HepG2 (cell line): ENCODE measurements around the gene ERC1. TPM values are rescaled to one million over a fixed set of nuclear protein-coding genes. Genes with fewer than 3 reads are reported as not detected.

ENCODE experiments used
- ATAC-seq: fragments of 200-7000 bp; cut with Tn5 transposase; 3 replicates; pipeline ENCODE4 v1.9.1; 2020; ENCODE audit warnings: mild to moderate bottlenecking, moderate library complexity
- BruUV-seq: library from RNA; stranded (reverse); fragments of 400-500 nt; replicated peaks from 2 replicates; lab custom pipeline; 2021; lab: Mats Ljungman, UMichigan
- CTCF ChIA-PET: fragments of 300-600 bp; formaldehyde crosslinking; extraction: SDS; loops from one replicate; lab custom pipeline; 2021; ENCODE audit warnings: low total read pairs, inconsistent platforms, low intra/inter-chr PET ratio; lab: Yijun Ruan, JAX
- POLR2A ChIA-PET: fragments of 350-600 bp; sonication (Branson Sonifier 250); formaldehyde crosslinking; loops from one replicate; lab custom pipeline; 2020; ENCODE audit warnings: antibody characterized with exemption, inconsistent platforms; lab: Yijun Ruan, JAX
- DNase-seq: peaks from one replicate; pipeline ENCODE4 v3.0.0-alpha.2; 2015; ENCODE audit warnings: low spot score
- FAIRE-seq: peaks from 3 replicates; lab custom pipeline; 2011; peaks lifted over from hg19 to GRCh38; lab: Jason Lieb, UNC
- H2AFZ ChIP-seq: one replicate; pipeline ENCODE4 v1.6.1; 2011; ENCODE audit warnings: low read length, inconsistent platforms
- H3K27ac ChIP-seq: fragments of 300-600 bp; 3 replicates; pipeline ENCODE4 v1.8.0; 2011; ENCODE audit warnings: mixed run types, mild to moderate bottlenecking, mixed read lengths, low read length, inconsistent platforms; ENCODE audit not compliant: insufficient read depth; ENCODE audit errors: extremely low read length
- H3K27me3 ChIP-seq, 2 experiments: fragments of 200-600 bp in 1 of 2; 2 replicates in 1 of 2; 3 replicates in 1 of 2; pipeline versions ENCODE4 v1.6.0 to v1.8.0; 2011; ENCODE audit warnings: low read length in 2 of 2, mild to moderate bottlenecking in 2 of 2, moderate library complexity in 2 of 2, inconsistent platforms in 1 of 2; ENCODE audit not compliant: insufficient read depth in 2 of 2, control insufficient read depth in 1 of 2
- H3K36me3 ChIP-seq, 2 experiments: fragments of 200-600 bp in 1 of 2; replicated peaks in 1 of 2; 2 replicates in 1 of 2; 3 replicates in 1 of 2; pipeline versions ENCODE4 v1.5.1 to v1.8.0; 2011; ENCODE audit warnings: low read length in 2 of 2, inconsistent platforms in 1 of 2; ENCODE audit not compliant: insufficient read depth in 2 of 2, control insufficient read depth in 1 of 2
- H3K4me1 ChIP-seq: 2 replicates; pipeline ENCODE4 v1.5.1; 2012; ENCODE audit warnings: low read length, inconsistent platforms; ENCODE audit not compliant: insufficient read depth
- H3K4me2 ChIP-seq: 2 replicates; pipeline ENCODE4 v1.6.0; 2011; ENCODE audit warnings: low read depth, low read length, inconsistent platforms
- H3K4me3 ChIP-seq, 3 experiments: fragments of 200-600 bp in 1 of 3; sonication (generic), shearing (Covaris generic) in 1 of 3; replicated peaks in 1 of 3; 2 replicates each; pipeline ENCODE4 v1.5.1; 2011 to 2016; ENCODE audit warnings: low read length in 3 of 3, inconsistent platforms in 2 of 3, low read depth in 2 of 3, mild to moderate bottlenecking in 2 of 3, control low read depth in 1 of 3, mixed read lengths in 1 of 3; ENCODE audit not compliant: insufficient read depth in 1 of 3
- H3K79me2 ChIP-seq: one replicate; pipeline ENCODE4 v1.6.1; 2011; ENCODE audit warnings: low read length, inconsistent platforms; ENCODE audit not compliant: insufficient read depth
- H3K9ac ChIP-seq: 2 replicates; pipeline ENCODE4 v1.6.0; 2011; ENCODE audit warnings: mild to moderate bottlenecking, low read depth, low read length, inconsistent platforms; ENCODE audit not compliant: insufficient read depth
- H3K9me3 ChIP-seq: 2 replicates; pipeline ENCODE4 v1.5.1; 2012; ENCODE audit warnings: mild to moderate bottlenecking, low read length
- H4K20me1 ChIP-seq: 2 replicates; pipeline ENCODE4 v1.6.0; 2011; ENCODE audit warnings: inconsistent platforms, mild to moderate bottlenecking, low read length, moderate library complexity; ENCODE audit not compliant: insufficient read depth
- HOXA3 ChIP-seq: sonication (generic); formaldehyde crosslinking; IDR thresholded peaks from 2 replicates; pipeline ENCODE4 v1.5.0; 2020; ENCODE audit warnings: missing genetic modification reagents
- ZBTB7A ChIP-seq: sonication (generic); formaldehyde crosslinking; IDR thresholded peaks from 2 replicates; pipeline ENCODE4 v1.8.0; 2022; ENCODE audit warnings: mild to moderate bottlenecking, missing genetic modification reagents
- ZFP62 ChIP-seq: sonication (generic); formaldehyde crosslinking; IDR thresholded peaks from 2 replicates; pipeline ENCODE4 v1.4.0; 2020; ENCODE audit warnings: missing genetic modification reagents
- ZNF30 ChIP-seq: sonication (generic); formaldehyde crosslinking; IDR thresholded peaks from 2 replicates; pipeline ENCODE4 v1.5.0; 2020; ENCODE audit warnings: mild to moderate bottlenecking, missing genetic modification reagents
- ZNF543 ChIP-seq: sonication (generic); formaldehyde crosslinking; IDR thresholded peaks from 2 replicates; pipeline ENCODE4 v1.4.0; 2020; ENCODE audit warnings: mild to moderate bottlenecking, missing genetic modification reagents
- ZNF776 ChIP-seq: sonication (generic); formaldehyde crosslinking; IDR thresholded peaks from 2 replicates; pipeline ENCODE4 v1.4.0; 2020; ENCODE audit warnings: mild to moderate bottlenecking, missing genetic modification reagents
- WGBS: methylation state at CpG from one replicate; pipeline ENCODE4 v1.1.6; 2017; ENCODE audit warnings: low lambda C conversion rate; 5-methylcytosine and 5-hydroxymethylcytosine counted together
- in situ Hi-C: cut with HindIII; loops from 2 replicates; pipeline ENCODE4 v1.10.0; 2017; ENCODE audit warnings: low pct_unique_long_range_greater_than_20kb; ENCODE audit not compliant: extremely low pct_ligation_motif_present
- intact Hi-C: fragments of 100-400 bp; cut with micrococcal nuclease; formaldehyde crosslinking; loops from one replicate; pipeline ENCODE4 v1.10.0; 2022; ENCODE audit not compliant: unreplicated experiment
- polyA plus RNA-seq, 8 experiments: library from polyadenylated mRNA; depleted of rRNA in 3 of 8; stranded (reverse) in 7 of 8; unstranded in 1 of 8; fragments of >200 nt; fragmentation: Illumina TruSeq in 4 of 8; extraction: Trizol in 4 of 8; gene quantifications; 2 replicates each; pipeline versions ENCODE4 v1.2.1 to v1.2.3, GENCODE V29; 2011 to 2016; ENCODE audit warnings: low read depth in 4 of 8, missing spikeins in 1 of 8, mixed read lengths in 1 of 8; ENCODE audit not compliant: insufficient read depth in 1 of 8
- total RNA-seq, 5 experiments: library from RNA; depleted of rRNA; stranded (reverse); fragments of >200 nt; fragmentation: Illumina TruSeq; extraction: Trizol; gene quantifications; 2 replicates each; pipeline ENCODE4 v1.2.3, GENCODE V29; 2016; ENCODE audit warnings: low read depth in 1 of 5
- TF ChIP-seq, protein P1 (sequence below): sonication (generic); formaldehyde crosslinking; IDR thresholded peaks from 2 replicates; pipeline ENCODE4 v1.4.0; 2020; ENCODE audit warnings: mild to moderate bottlenecking, missing genetic modification reagents

Gene ERC1
- total and polyA plus RNA-seq, 2 of the 13 experiments (the other 11 are each of a cell fraction or from before 2014, with no cell fraction given) = 6.1 to 12.4 TPM

DNA sequence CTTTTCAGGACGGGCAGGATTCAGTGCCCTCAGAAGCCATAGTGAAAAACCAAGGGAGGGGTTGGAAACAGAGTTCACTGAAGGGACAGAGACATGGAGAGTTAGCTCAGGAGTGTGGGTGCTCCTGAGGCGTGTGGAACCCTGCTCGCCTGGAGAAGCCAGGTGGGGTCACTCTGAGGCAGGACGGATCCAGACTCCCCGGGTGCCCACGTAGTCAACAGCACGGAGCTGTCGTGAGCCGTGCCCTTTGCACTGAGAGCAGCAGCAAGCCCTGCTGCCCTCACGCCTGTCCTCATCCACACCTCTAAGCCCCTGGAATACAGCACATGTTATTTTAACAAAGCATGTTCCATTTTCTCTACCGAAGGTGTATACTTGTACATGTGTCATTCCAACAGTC lies 488.6 kb downstream of the ERC1 start:
- POLR2A ChIA-PET = no interaction called here

More for the DNA sequence above, 488.6 kb downstream of the ERC1 start:
- no peak for DNase-seq
- CTCF ChIA-PET = no interaction called here
- TF ChIP-seq, protein P1, sequence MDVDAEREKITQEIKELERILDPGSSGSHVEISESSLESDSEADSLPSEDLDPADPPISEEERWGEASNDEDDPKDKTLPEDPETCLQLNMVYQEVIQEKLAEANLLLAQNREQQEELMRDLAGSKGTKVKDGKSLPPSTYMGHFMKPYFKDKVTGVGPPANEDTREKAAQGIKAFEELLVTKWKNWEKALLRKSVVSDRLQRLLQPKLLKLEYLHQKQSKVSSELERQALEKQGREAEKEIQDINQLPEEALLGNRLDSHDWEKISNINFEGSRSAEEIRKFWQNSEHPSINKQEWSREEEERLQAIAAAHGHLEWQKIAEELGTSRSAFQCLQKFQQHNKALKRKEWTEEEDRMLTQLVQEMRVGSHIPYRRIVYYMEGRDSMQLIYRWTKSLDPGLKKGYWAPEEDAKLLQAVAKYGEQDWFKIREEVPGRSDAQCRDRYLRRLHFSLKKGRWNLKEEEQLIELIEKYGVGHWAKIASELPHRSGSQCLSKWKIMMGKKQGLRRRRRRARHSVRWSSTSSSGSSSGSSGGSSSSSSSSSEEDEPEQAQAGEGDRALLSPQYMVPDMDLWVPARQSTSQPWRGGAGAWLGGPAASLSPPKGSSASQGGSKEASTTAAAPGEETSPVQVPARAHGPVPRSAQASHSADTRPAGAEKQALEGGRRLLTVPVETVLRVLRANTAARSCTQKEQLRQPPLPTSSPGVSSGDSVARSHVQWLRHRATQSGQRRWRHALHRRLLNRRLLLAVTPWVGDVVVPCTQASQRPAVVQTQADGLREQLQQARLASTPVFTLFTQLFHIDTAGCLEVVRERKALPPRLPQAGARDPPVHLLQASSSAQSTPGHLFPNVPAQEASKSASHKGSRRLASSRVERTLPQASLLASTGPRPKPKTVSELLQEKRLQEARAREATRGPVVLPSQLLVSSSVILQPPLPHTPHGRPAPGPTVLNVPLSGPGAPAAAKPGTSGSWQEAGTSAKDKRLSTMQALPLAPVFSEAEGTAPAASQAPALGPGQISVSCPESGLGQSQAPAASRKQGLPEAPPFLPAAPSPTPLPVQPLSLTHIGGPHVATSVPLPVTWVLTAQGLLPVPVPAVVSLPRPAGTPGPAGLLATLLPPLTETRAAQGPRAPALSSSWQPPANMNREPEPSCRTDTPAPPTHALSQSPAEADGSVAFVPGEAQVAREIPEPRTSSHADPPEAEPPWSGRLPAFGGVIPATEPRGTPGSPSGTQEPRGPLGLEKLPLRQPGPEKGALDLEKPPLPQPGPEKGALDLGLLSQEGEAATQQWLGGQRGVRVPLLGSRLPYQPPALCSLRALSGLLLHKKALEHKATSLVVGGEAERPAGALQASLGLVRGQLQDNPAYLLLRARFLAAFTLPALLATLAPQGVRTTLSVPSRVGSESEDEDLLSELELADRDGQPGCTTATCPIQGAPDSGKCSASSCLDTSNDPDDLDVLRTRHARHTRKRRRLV (CRISPR knock-in tag) = no peak
- TF ChIP-seq ZBTB7A (CRISPR knock-in tag) = no peak
- no peak for TF ChIP-seq HOXA3 (CRISPR knock-in tag)
- no peak for TF ChIP-seq ZNF30 (CRISPR knock-in tag)
- TF ChIP-seq ZFP62 (CRISPR knock-in tag) = no peak
- TF ChIP-seq ZNF543 (CRISPR knock-in tag) = no peak
- TF ChIP-seq ZNF776 (CRISPR knock-in tag) = no peak
- TF ChIP-seq, all 625 proteins: peak for 0
- H3K9me3 ChIP-seq = no peaks in the 10 kb centered on the region
- no peak overlapping the region for H3K27ac ChIP-seq
- in situ Hi-C loops (no loop called here), intact Hi-C loops (no loop called here)
- H4K20me1 ChIP-seq = no peaks in the 10 kb centered on the region
- H3K36me3 ChIP-seq = no peaks in the 10 kb centered on the region; a peak in 1 of 5 replicates
- no peaks in the 10 kb centered on the region for H3K79me2 ChIP-seq
- WGBS = 93% methylated on average over 5 of the region's 11 CpGs
- BruUV-seq = no TSS peak
- H3K4me1 ChIP-seq = no peaks in the 10 kb centered on the region
- H3K4me3 ChIP-seq = no peak overlapping the region
- no peak overlapping the region for H3K4me2 ChIP-seq
- H3K27me3 ChIP-seq = no peaks in the 10 kb centered on the region
- no peak for FAIRE-seq
- no peak overlapping the region for H3K9ac ChIP-seq
- no peak overlapping the region for H2AFZ ChIP-seq
- no peak for ATAC-seq
